Smooth muscle cell (in vitro differentiated cells): Measurements from ENCODE around the gene DNAJB12. TPM values are rescaled to one million over a fixed set of nuclear protein-coding genes. Genes with fewer than 3 reads are reported as not detected.

ENCODE experiments used
- DNase-seq: peaks from one replicate; lab custom pipeline; 2025; ENCODE audit not compliant: unreplicated experiment; lab: John Stamatoyannopoulos, UW
- H2AFZ ChIP-seq: fragments of 200-600 bp; sonication (generic); 2 replicates; pipeline ENCODE4 v1.6.0; 2016; ENCODE audit warnings: antibody characterized with exemption, low read depth, mild to moderate bottlenecking
- H3F3A ChIP-seq: fragments of 200-600 bp; sonication (generic); 2 replicates; pipeline ENCODE4 v1.6.0; 2017; ENCODE audit warnings: antibody characterized with exemption, low read depth
- H3K27ac ChIP-seq: fragments of 200-600 bp; sonication (generic); 2 replicates; pipeline ENCODE4 v1.5.1; 2016; ENCODE audit warnings: low read depth, mild to moderate bottlenecking
- H3K27me3 ChIP-seq: fragments of 200-600 bp; sonication (generic); 2 replicates; pipeline ENCODE4 v1.6.1; 2016; ENCODE audit warnings: low read depth, mild to moderate bottlenecking
- H3K36me3 ChIP-seq: fragments of 200-600 bp; sonication (generic); 2 replicates; pipeline ENCODE4 v1.5.1; 2016; ENCODE audit warnings: low read depth
- H3K4me1 ChIP-seq: fragments of 200-600 bp; sonication (generic); 2 replicates; pipeline ENCODE4 v1.5.1; 2016; ENCODE audit warnings: low read depth
- H3K4me2 ChIP-seq: fragments of 200-600 bp; sonication (generic); 2 replicates; pipeline ENCODE4 v1.6.0; 2016; ENCODE audit warnings: mild to moderate bottlenecking
- H3K4me3 ChIP-seq: fragments of 200-600 bp; sonication (generic); 2 replicates; pipeline ENCODE4 v1.5.1; 2016; ENCODE audit warnings: mild to moderate bottlenecking
- H3K79me2 ChIP-seq: fragments of 200-600 bp; sonication (generic); 2 replicates; pipeline ENCODE4 v1.6.0; 2016; ENCODE audit warnings: low read depth, mild to moderate bottlenecking
- H3K9ac ChIP-seq: fragments of 200-600 bp; sonication (generic); 2 replicates; pipeline ENCODE4 v1.6.0; 2016; ENCODE audit warnings: low read depth
- H3K9me3 ChIP-seq: fragments of 200-600 bp; sonication (generic); replicated peaks from 2 replicates; pipeline ENCODE4 v1.5.1; 2016; ENCODE audit warnings: low read depth
- H4K20me1 ChIP-seq: fragments of 200-600 bp; sonication (generic); 2 replicates; pipeline ENCODE4 v1.6.0; 2016; ENCODE audit warnings: low read depth
- WGBS: methylation state at CpG from one replicate; pipeline ENCODE4 v1.1.7; 2016; ENCODE audit warnings: low lambda C conversion rate; 5-methylcytosine and 5-hydroxymethylcytosine counted together
- polyA plus RNA-seq: library from polyadenylated mRNA; unstranded; fragments of >200 nt; fragmentation: Nextera tagmentation; extraction: Ambion mirVana; gene quantifications from 2 replicates; pipeline ENCODE4 v1.2.1, GENCODE V29; 2016
- total RNA-seq: library from RNA; depleted of rRNA; stranded (reverse); fragments of >200 nt; gene quantifications from 2 replicates; pipeline ENCODE4 v1.2.3, GENCODE V29; 2014
- TF ChIP-seq, protein P1 (sequence below): fragments of 200-600 bp; sonication (generic); IDR thresholded peaks from 2 replicates; pipeline ENCODE4 v1.5.1; 2017; ENCODE audit warnings: borderline replicate concordance, mild to moderate bottlenecking, antibody characterized with exemption; ENCODE audit not compliant: insufficient read depth, poor library complexity, severe bottlenecking

DNAJB12 gene
- total and polyA plus RNA-seq, 2 experiments from 2014 or later: 12.5 to 24.5 TPM

GRCh38 chr10:72292223-72292691 lies 62.5 kb downstream of the DNAJB12 start:
- no peaks in the 10 kb centered on the region for H3K9me3 ChIP-seq
- no peaks in the 10 kb centered on the region for H4K20me1 ChIP-seq
- peaks cover 9% of the 10 kb centered on the region for H3F3A ChIP-seq
- H3K36me3 ChIP-seq: no peaks in the 10 kb centered on the region
- WGBS: 75% methylated on average over 6 of the region's 6 CpGs
- H3K27me3 ChIP-seq: no peaks in the 10 kb centered on the region
- TF ChIP-seq, protein P1, sequence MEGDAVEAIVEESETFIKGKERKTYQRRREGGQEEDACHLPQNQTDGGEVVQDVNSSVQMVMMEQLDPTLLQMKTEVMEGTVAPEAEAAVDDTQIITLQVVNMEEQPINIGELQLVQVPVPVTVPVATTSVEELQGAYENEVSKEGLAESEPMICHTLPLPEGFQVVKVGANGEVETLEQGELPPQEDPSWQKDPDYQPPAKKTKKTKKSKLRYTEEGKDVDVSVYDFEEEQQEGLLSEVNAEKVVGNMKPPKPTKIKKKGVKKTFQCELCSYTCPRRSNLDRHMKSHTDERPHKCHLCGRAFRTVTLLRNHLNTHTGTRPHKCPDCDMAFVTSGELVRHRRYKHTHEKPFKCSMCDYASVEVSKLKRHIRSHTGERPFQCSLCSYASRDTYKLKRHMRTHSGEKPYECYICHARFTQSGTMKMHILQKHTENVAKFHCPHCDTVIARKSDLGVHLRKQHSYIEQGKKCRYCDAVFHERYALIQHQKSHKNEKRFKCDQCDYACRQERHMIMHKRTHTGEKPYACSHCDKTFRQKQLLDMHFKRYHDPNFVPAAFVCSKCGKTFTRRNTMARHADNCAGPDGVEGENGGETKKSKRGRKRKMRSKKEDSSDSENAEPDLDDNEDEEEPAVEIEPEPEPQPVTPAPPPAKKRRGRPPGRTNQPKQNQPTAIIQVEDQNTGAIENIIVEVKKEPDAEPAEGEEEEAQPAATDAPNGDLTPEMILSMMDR: no peak
- no peak overlapping the region for H2AFZ ChIP-seq
- peak overlapping the region; percentile 65 for H3K27ac ChIP-seq
- DNase-seq: no peak
- no peak overlapping the region for H3K4me2 ChIP-seq
- no peaks in the 10 kb centered on the region for H3K4me1 ChIP-seq
- peak overlapping the region; percentile 22 for H3K9ac ChIP-seq
- no peaks in the 10 kb centered on the region for H3K79me2 ChIP-seq
- no peak overlapping the region for H3K4me3 ChIP-seq

DNA sequence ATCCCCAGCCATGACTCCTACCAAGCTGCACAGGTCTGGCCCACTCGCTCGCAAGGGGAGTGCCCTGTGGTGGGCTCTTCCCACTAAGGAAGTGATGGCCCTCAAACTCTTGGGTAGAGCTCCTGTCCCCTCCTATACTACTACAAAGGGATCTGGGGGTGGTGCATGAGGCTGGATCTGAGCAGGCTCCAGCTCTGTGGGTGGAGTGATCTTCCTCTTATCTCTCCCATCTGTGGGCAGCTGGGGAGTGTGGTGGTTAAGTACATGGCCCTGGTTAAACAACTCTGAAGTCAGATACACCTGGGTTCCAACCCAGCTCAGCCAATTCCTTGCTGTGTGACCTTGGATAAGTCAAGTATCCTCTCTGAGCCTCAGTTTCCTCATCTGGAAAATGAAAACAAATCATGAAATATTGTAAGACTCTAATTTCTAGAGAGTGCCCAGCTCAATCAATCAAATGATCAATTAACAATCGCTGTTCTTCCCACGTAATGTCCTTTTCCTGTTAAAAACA lies 63.6 kb downstream of the DNAJB12 start:
- Histone ChIP-seq H3K4me3 (no peak overlapping the region), H3K4me2 (no peak overlapping the region), H3K27me3 (no peaks in the 10 kb centered on the region), H2AFZ (no peak overlapping the region), H3F3A (peaks cover 4% of the 10 kb centered on the region), H3K27ac (no peak overlapping the region), H3K9me3 (no peaks in the 10 kb centered on the region), H3K79me2 (no peaks in the 10 kb centered on the region), H4K20me1 (no peaks in the 10 kb centered on the region), H3K9ac (no peak overlapping the region), H3K36me3 (no peaks in the 10 kb centered on the region), H3K4me1 (no peaks in the 10 kb centered on the region)
- 96% methylated on average over 4 of the region's 4 CpGs for WGBS
- TF ChIP-seq, protein P1: no peak
- no peak for DNase-seq

DNA sequence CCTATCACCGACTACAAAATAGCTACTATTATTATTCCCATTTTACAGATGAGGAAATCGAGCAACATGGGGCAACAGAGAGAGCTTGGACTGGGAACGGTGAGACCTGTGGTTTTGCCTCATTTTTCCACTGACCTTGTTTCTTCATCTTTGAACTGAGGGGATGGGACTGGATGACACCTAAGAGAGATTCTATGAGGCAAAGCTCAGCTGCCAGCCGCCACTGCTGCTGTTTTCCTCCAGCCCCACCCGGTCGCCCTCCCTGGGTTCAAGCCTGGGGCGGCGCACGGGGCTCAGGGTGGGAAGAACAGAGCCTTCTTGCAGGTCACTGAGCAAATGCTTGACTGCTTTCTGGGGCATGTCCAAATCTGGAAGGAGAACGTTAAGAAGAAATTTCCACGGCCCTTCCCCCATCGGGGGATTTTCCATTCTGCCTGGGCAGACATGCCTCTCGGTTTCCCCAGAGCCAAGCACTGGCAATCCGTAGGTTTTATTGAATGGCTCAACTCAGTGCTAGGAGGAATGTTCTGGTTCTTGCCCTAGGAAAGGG lies 68.7 kb downstream of the DNAJB12 start:
- TF ChIP-seq, protein P1: no peak
- H3F3A ChIP-seq: no peaks in the 10 kb centered on the region
- DNase-seq: no peak
- no peaks in the 10 kb centered on the region for H3K9me3 ChIP-seq
- H3K36me3 ChIP-seq: no peaks in the 10 kb centered on the region
- H3K9ac ChIP-seq: no peak overlapping the region
- no peaks in the 10 kb centered on the region for H3K27me3 ChIP-seq
- H3K4me3 ChIP-seq: no peak overlapping the region
- H3K27ac ChIP-seq: no peak overlapping the region
- H2AFZ ChIP-seq: peak overlapping the region; percentile 3
- WGBS: 64% methylated on average over 14 of the region's 14 CpGs
- no peaks in the 10 kb centered on the region for H3K79me2 ChIP-seq
- no peak overlapping the region for H3K4me2 ChIP-seq
- no peaks in the 10 kb centered on the region for H4K20me1 ChIP-seq
- H3K4me1 ChIP-seq: no peaks in the 10 kb centered on the region

DNA sequence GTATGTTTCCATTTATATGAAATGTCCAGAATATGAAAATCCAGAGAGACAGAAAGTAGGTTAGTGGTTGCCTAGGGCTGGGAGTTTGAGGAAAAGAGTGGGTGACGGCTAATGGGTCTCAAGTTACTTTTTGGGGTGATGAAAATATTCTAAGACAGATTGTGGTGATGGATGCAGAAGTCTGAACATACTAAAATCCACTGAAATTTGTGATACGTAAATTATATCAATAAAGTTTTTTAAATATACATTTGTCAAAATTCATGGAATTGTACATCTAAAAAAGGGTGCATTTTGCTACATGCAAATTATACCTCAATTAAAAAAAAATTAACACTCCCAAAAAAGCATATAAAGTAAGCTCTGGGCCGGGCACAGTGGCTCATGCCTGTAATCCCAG lies 71.6 kb downstream of the DNAJB12 start:
- no peak overlapping the region for H3K4me2 ChIP-seq
- no peaks in the 10 kb centered on the region for H3K79me2 ChIP-seq
- no peak overlapping the region for H2AFZ ChIP-seq
- H3K9me3 ChIP-seq: no peaks in the 10 kb centered on the region
- TF ChIP-seq, protein P1: no peak
- no peaks in the 10 kb centered on the region for H4K20me1 ChIP-seq
- DNase-seq: no peak
- H3K27me3 ChIP-seq: no peaks in the 10 kb centered on the region
- 61% methylated on average over 3 of the region's 3 CpGs for WGBS
- H3K36me3 ChIP-seq: no peaks in the 10 kb centered on the region
- H3F3A ChIP-seq: peaks cover 8% of the 10 kb centered on the region
- no peak overlapping the region for H3K4me3 ChIP-seq
- no peak overlapping the region for H3K27ac ChIP-seq
- H3K9ac ChIP-seq: no peak overlapping the region
- H3K4me1 ChIP-seq: no peaks in the 10 kb centered on the region
